Right hindlimb (tissue), 1 donor: ENCODE data around the gene ABCG2.

Experiments used
- DNase-seq: peaks from one replicate; pipeline ENCODE4 v3.0.0-alpha.2; 2018

ABCG2 gene

GRCh38 chr4:88062843-88063242 lies 95.6 kb downstream of the ABCG2 start:
- no peak for DNase-seq

GRCh38 chr4:88062311-88062710 lies 96.1 kb downstream of the ABCG2 start:
- no peak for DNase-seq

DNA sequence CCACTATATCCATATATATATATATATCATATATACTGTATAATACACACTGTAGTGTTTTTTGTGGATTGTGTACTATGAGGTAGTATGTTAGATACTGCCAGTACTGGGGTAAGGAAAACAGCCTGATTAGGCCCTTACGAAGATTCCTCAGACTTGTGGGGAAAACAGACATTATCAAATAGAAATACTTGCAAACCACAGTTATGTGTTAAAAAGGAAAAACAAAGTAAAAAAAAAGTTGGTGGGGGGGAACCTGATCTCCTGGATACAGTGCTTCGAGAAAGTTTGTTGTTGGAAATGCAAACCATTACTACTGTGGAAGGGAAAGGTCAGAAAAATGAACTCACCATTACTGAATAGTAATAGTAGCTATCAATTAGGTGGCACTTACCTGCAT lies 98.0 kb downstream of the ABCG2 start:
- no peak for DNase-seq

DNA sequence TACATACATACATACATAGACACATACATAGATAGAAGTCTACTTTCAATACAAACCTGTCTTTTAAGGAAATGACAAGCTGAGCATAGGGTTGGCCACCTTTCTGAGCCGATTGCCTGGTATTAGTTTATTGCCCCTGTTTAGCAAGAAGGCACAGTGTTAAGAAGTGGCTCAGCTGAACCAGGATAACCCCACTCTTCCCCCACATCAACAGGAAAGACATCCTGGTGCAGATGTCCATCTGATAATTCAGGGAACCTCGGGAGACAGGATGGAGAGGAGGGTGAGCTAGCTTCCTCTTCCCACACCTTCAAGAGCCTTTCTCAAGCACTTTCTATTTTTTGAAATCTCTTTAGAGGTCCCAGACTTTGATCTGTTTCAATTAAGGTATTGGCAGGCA lies 98.7 kb downstream of the ABCG2 start:
- DNase-seq = no peak

- DNase-seq = no peak
These were observed 100.1 kb downstream of the ABCG2 start for GRCh38 chr4:88058295-88058694.

DNA sequence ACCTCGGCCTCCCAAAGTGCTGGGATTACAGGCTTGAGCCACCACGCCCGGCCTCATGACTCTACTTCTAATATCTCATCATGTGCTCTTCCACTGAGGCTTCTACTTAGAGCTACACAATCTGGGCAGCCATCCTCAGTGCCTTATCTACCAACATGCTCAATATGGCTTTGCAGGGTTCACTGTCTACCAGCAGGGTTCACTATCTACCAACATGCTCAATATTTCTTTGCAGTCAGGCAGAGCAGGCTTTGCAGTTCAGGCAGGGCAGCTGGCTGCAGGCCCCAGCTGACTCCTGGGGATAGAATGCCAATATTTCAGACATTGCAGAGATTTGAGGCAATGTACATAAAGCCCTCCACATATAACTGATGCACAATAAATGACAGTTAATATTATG lies 103.5 kb downstream of the ABCG2 start:
- peak; percentile 24 for DNase-seq

- no peak for DNase-seq
These were observed 104.2 kb downstream of the ABCG2 start for GRCh38 chr4:88054229-88054628.

GRCh38 chr4:88045021-88045420 lies 113.4 kb downstream of the ABCG2 start:
- DNase-seq = no peak

GRCh38 chr4:88043586-88044340 lies 114.7 kb downstream of the ABCG2 start:
- no peak for DNase-seq

GRCh38 chr4:88043001-88043400 lies 115.4 kb downstream of the ABCG2 start:
- no peak for DNase-seq

DNA sequence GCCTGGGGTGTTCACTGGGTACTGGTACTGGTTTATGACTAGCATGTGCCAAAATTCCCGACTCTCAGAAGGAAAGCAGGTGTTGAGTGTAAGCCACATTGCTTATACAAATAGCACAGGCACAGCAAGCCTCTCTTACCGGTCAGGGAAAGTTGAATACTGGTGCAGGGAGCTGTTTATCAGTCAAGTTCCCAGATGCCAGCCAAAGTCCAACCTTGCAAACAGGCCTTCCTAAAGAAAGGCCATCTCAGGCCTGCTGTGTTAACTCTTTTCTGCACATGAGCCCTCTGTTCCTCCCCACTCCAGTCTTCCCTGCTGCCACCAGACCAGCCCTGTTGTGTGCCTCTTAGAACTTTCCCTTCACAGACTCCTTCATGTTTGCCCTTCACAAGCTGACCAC lies 116.8 kb downstream of the ABCG2 start:
- no peak for DNase-seq

DNA sequence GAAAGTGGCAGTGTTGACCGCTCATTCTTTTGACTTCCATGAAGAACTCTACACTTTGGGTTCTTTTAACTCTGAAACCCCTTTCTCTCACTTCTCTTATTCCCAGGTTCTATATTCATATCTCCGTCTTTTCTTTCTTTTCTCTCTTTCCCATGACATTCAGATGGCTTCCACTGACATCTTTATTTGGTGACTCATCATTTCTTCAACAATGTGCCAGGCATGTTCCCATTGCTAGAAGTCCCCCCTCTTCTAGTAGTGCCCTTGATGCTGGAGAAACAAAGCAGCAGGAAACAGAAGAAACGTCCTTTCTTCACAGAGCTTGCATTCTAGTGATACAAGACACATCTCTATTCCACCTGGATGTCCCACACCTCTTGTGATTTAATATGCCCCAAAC lies 117.7 kb downstream of the ABCG2 start:
- no peak for DNase-seq
